ENCODE measurements around the gene TTBK2. TPM values are rescaled to one million over a fixed set of nuclear protein-coding genes. Genes with fewer than 3 reads are reported as not detected.

TTBK2 gene
- polyA plus RNA-seq, 1 of the 3 experiments (the other 2 are of a cell fraction) = 4.5 TPM

DNA sequence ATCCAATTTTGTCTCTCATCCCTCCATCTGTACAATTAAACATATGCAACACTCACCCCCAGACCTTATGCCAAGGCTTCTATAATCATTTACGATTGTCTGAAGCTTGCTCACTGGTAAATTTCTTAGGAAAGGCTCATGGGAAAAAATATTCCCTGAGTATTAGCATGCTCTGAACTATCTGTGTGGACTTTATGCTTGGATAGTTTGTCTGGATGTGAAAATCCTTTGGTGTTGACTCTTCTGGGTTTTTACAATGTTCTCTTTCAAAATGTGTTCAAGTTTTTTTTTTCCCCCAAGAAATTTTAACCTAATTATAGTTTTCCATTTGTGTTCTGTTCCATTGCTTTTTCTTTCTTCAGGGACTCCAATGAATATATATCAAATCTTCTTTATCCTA lies 19.9 kb upstream of the TTBK2 start (continued):
- no peak for TF ChIP-seq EZH2phosphoT487 (IDR thresholded peaks at IDR 0.05; ENCODE audit: borderline replicate concordance, low read depth)
- TF ChIP-seq RFX5 (IDR thresholded peaks at IDR 0.05; ENCODE audit: low read length) = no peak
- TF ChIP-seq, protein P1, sequence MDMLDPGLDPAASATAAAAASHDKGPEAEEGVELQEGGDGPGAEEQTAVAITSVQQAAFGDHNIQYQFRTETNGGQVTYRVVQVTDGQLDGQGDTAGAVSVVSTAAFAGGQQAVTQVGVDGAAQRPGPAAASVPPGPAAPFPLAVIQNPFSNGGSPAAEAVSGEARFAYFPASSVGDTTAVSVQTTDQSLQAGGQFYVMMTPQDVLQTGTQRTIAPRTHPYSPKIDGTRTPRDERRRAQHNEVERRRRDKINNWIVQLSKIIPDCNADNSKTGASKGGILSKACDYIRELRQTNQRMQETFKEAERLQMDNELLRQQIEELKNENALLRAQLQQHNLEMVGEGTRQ (IDR thresholded peaks at IDR 0.05; ENCODE audit: borderline replicate concordance, low read depth, low read length) = no peak
- TF ChIP-seq, protein P2, sequence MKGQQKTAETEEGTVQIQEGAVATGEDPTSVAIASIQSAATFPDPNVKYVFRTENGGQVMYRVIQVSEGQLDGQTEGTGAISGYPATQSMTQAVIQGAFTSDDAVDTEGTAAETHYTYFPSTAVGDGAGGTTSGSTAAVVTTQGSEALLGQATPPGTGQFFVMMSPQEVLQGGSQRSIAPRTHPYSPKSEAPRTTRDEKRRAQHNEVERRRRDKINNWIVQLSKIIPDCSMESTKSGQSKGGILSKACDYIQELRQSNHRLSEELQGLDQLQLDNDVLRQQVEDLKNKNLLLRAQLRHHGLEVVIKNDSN (IDR thresholded peaks at IDR 0.05; ENCODE audit: borderline replicate concordance, low read depth) = no peak
- TF ChIP-seq, protein P3, sequence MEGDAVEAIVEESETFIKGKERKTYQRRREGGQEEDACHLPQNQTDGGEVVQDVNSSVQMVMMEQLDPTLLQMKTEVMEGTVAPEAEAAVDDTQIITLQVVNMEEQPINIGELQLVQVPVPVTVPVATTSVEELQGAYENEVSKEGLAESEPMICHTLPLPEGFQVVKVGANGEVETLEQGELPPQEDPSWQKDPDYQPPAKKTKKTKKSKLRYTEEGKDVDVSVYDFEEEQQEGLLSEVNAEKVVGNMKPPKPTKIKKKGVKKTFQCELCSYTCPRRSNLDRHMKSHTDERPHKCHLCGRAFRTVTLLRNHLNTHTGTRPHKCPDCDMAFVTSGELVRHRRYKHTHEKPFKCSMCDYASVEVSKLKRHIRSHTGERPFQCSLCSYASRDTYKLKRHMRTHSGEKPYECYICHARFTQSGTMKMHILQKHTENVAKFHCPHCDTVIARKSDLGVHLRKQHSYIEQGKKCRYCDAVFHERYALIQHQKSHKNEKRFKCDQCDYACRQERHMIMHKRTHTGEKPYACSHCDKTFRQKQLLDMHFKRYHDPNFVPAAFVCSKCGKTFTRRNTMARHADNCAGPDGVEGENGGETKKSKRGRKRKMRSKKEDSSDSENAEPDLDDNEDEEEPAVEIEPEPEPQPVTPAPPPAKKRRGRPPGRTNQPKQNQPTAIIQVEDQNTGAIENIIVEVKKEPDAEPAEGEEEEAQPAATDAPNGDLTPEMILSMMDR (IDR thresholded peaks at IDR 0.05) = no peak
- no peak for TF ChIP-seq CHD2 (IDR thresholded peaks at IDR 0.05; ENCODE audit: low read length, partially characterized antibody)
- no peak for TF ChIP-seq TAF1 (IDR thresholded peaks at IDR 0.05; ENCODE audit: borderline replicate concordance, low read depth, low read length)
- no peak for TF ChIP-seq SIN3A (IDR thresholded peaks at IDR 0.05; ENCODE audit: borderline replicate concordance, low read depth, low read length)

DNA sequence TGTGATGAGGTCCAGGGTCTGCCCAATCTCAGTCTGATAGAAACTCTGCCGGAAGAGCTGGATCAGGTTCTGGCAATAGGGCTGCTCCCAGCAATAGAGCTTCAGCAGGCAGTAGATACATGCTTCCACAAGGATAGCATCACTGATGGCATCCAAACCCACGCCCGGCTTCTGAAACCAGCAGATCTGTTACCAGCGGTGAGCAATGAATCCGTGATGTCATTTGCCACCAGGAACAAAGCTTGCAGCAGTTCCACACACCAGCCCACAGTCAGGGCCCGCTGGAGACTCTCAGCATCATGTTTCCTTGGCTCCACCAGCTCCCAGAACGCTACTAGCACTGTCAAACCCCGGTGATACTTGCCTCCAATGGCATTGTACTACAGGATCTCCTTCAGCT lies 19.3 kb upstream of the TTBK2 start:
- H3K79me2 ChIP-seq (ENCODE audit: insufficient read depth) = no peaks in the 10 kb centered on the region
- peaks cover 10 to 21% of the 10 kb centered on the region in 2 experiments for H3K36me3 ChIP-seq (replicated peaks in 1 of 2; ENCODE audit: control insufficient read depth in 1 of 2, insufficient read depth in 2 of 2, low read length in 1 of 2)
- no peak overlapping the region for H3K9ac ChIP-seq
- whole genome bisulfite sequencing (ENCODE audit: low lambda C conversion rate) = 89% methylated on average over 7 of the region's 8 CpGs
- no peaks in the 10 kb centered on the region for H3K4me1 ChIP-seq (ENCODE audit: control insufficient read depth in 1 of 2, insufficient read depth in 2 of 2, low read depth in 1 of 2, low read length in 1 of 2)
- POLR2A ChIA-PET = no interaction called here
- H3K27ac ChIP-seq (ENCODE audit: low read depth in 2 of 2, low read length in 1 of 2) = no peak overlapping the region
- H2AFZ ChIP-seq (ENCODE audit: low read depth) = no peak overlapping the region
- no peaks in the 10 kb centered on the region for H4K20me1 ChIP-seq (ENCODE audit: insufficient read depth)
- TF ChIP-seq MXI1 (IDR thresholded peaks at IDR 0.05; ENCODE audit: low read depth, low read length) = no peak
- no peak for TF ChIP-seq RXRA (IDR thresholded peaks at IDR 0.05; ENCODE audit: borderline replicate concordance, low read depth)
- DNase-seq = no peak
- no peaks in the 10 kb centered on the region for H3K9me3 ChIP-seq
- no peaks in the 10 kb centered on the region for H3K9me2 ChIP-seq
- CTCF ChIA-PET = interaction anchor here (1.5 kb wide), 1 partner anchor 13 kb away, joined by 3 read pairs; no protein-coding TSS in a partner anchor
- no peak overlapping the region for H3K4me2 ChIP-seq
- no peak overlapping the region for H3K4me3 ChIP-seq (ENCODE audit: low read depth in 2 of 2, low read length in 1 of 2)
- H3F3A ChIP-seq (replicated peaks; ENCODE audit: insufficient read depth) = peaks cover 2% of the 10 kb centered on the region
- no peaks in the 10 kb centered on the region for H3K27me3 ChIP-seq (ENCODE audit: insufficient read depth)

DNA sequence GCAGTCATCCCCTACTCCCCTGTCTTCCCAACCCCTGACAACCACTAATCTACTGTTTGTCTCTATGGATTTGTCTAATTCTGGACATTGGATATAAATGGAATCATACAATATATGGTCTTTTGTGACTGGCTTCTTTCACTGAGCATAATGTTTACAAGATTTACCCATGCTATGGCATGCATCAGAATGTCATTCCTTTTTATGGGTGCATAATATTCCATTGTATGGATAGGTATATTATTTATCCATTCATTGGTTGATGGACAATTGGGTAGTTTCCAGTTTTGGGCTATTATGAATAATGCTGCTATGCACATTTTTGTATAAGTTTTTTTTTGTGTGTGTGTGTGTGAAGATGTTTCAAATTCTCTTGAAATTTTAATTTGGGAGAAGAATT lies 16.6 kb upstream of the TTBK2 start:
- Histone ChIP-seq H3K36me3 (replicated peaks in 1 of 2; ENCODE audit: control insufficient read depth in 1 of 2, insufficient read depth in 2 of 2, low read length in 1 of 2) (no peaks in the 10 kb centered on the region), H3K4me1 (ENCODE audit: control insufficient read depth in 1 of 2, insufficient read depth in 2 of 2, low read depth in 1 of 2, low read length in 1 of 2) (no peaks in the 10 kb centered on the region), H3K9me3 (no peaks in the 10 kb centered on the region), H3K9me2 (no peaks in the 10 kb centered on the region), H3K4me2 (no peak overlapping the region), H2AFZ (ENCODE audit: low read depth) (no peak overlapping the region), H4K20me1 (ENCODE audit: insufficient read depth) (no peaks in the 10 kb centered on the region), H3K27me3 (ENCODE audit: insufficient read depth) (no peaks in the 10 kb centered on the region), H3K9ac (no peak overlapping the region), H3F3A (replicated peaks; ENCODE audit: insufficient read depth) (no peaks in the 10 kb centered on the region), H3K79me2 (ENCODE audit: insufficient read depth) (no peaks in the 10 kb centered on the region), H3K27ac (ENCODE audit: low read depth in 2 of 2, low read length in 1 of 2) (no peak overlapping the region), H3K4me3 (ENCODE audit: low read depth in 2 of 2, low read length in 1 of 2) (no peak overlapping the region)
- TF ChIP-seq GABPA (IDR thresholded peaks at IDR 0.05; ENCODE audit: low read depth) (no peak), RAD21 (IDR thresholded peaks at IDR 0.05; ENCODE audit: low read length) (no peak), FOSL2 (IDR thresholded peaks at IDR 0.05; ENCODE audit: borderline replicate concordance, low read depth) (no peak)
- TF ChIP-seq, protein P3 (IDR thresholded peaks at IDR 0.05) = no peak
- POLR2A ChIA-PET = no interaction called here
- no peak for DNase-seq
- CTCF ChIA-PET = interaction anchor here (3.4 kb wide), 1 partner anchor 11 kb away, joined by 20 read pairs; no protein-coding TSS in a partner anchor

Data from SK-N-SH (cell line).